ENCODE data around the gene SMCO1. TPM values are rescaled to one million over a fixed set of nuclear protein-coding genes. Genes with fewer than 3 reads are reported as not detected.

The SMCO1 gene
- total RNA-seq, 3 donors from 2014 or later, result not detected

DNA sequence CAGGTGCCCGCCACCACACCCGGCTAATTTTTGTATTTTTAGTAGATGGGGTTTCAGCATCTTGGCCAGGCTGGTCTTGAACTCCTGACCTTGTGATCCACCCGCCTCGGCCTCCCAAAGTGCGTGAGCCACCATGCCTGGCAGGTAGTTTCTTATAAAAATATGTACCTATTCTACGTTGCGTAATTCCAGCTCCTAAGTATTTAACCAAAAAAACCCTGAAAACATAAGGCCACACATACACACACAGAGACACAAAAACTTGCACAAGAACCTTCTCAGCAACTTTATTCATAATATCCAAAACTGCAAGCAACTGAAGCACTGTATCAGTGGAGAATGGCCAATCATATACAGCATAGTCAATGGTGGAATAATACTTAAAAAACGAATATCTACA lies 16.8 kb downstream of the SMCO1 start:
- TF ChIP-seq, protein P1, sequence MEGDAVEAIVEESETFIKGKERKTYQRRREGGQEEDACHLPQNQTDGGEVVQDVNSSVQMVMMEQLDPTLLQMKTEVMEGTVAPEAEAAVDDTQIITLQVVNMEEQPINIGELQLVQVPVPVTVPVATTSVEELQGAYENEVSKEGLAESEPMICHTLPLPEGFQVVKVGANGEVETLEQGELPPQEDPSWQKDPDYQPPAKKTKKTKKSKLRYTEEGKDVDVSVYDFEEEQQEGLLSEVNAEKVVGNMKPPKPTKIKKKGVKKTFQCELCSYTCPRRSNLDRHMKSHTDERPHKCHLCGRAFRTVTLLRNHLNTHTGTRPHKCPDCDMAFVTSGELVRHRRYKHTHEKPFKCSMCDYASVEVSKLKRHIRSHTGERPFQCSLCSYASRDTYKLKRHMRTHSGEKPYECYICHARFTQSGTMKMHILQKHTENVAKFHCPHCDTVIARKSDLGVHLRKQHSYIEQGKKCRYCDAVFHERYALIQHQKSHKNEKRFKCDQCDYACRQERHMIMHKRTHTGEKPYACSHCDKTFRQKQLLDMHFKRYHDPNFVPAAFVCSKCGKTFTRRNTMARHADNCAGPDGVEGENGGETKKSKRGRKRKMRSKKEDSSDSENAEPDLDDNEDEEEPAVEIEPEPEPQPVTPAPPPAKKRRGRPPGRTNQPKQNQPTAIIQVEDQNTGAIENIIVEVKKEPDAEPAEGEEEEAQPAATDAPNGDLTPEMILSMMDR (IDR thresholded peaks at IDR 0.05), result no peak
- H3K9me3 ChIP-seq, result no peaks in the 10 kb centered on the region
- intact Hi-C loops (cut with DNase I, micrococcal nuclease), result no loop called here

DNA sequence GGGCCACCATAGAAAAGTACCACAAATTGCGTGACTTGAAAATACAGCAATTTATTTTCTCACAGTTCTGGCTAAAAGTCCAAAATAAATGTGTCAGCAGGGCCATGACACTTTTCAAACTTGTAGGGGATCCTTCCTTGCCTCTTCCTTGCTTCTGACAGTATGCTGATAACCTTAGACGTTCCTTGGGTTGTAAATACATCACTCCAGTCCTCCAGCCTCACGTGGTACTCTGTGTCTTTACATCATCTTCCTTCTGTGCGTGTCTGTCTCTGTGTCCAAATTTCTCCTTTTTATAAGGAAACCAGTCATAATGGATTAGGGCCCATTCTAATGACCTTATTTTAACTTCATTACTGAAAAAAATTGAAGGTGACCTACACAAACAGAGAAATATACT lies 19.0 kb downstream of the SMCO1 start:
- H3K9me3 ChIP-seq, result no peaks in the 10 kb centered on the region
- H3K36me3 ChIP-seq (ENCODE audit: low read depth), result no peaks in the 10 kb centered on the region
- TF ChIP-seq, protein P1 (IDR thresholded peaks at IDR 0.05), result no peak
- DNase-seq (no peak), ATAC-seq (no peak)
- H3K4me3 ChIP-seq, result no peak overlapping the region
- intact Hi-C loops (cut with DNase I, micrococcal nuclease), result no loop called here
- H3K4me1 ChIP-seq (ENCODE audit: low read depth), result peaks cover 9% of the 10 kb centered on the region

More for the DNA sequence above, 16.8 kb downstream of the SMCO1 start:
- no peak for ATAC-seq
- Histone ChIP-seq H3K36me3 (ENCODE audit: low read depth) (no peaks in the 10 kb centered on the region), H3K4me3 (no peak overlapping the region), H3K4me1 (ENCODE audit: low read depth) (peaks cover 9% of the 10 kb centered on the region)
- no peak for DNase-seq

DNA sequence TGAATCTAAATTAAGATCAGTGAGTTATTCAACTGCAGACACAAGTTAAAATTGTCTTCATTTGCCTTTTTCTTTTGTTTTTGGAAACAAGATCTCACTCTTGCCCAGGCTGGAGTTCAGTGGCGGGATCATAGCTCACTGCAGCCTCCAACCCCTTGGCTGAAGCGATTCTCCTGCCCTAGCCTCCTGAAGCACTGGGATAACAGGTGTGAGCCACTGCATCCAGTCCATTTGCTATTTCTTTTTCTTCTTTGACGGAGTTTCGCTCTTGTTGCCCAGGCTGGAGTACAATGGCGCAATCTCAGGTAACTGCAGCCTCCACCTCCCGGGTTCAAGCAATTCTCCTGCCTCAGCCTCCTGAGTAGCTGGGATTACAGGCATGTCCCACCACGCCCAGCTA lies 21.9 kb downstream of the SMCO1 start:
- Histone ChIP-seq H3K4me3 (no peak overlapping the region), H3K9me3 (no peaks in the 10 kb centered on the region), H3K4me1 (ENCODE audit: low read depth) (no peaks in the 10 kb centered on the region), H3K36me3 (ENCODE audit: low read depth) (no peaks in the 10 kb centered on the region)
- ATAC-seq (no peak), DNase-seq (no peak)
- TF ChIP-seq, protein P1 (IDR thresholded peaks at IDR 0.05), result no peak
- intact Hi-C loops (cut with DNase I, micrococcal nuclease), result no loop called here

DNA sequence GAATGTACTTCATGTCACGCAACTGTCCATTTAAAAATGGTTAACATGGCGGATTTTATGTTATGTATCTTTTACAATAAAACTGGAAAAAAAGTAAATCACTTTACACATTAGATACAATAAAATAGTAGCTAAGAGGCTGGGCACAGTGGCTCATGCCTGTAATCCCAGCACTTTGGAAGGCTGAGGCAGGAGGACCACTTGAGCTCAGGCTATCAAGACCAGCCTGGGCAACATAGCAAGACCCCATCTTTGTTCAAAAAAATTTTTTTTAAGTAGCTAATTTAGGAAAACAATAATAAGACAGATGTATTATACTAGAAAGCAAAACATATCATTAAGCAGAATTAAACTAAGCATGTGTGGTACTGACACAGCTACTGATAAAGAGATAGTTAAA lies 23.1 kb downstream of the SMCO1 start:
- no peak overlapping the region for H3K4me3 ChIP-seq
- intact Hi-C loops (cut with DNase I, micrococcal nuclease), result no loop called here
- no peaks in the 10 kb centered on the region for H3K4me1 ChIP-seq (ENCODE audit: low read depth)
- no peaks in the 10 kb centered on the region for H3K36me3 ChIP-seq (ENCODE audit: low read depth)
- H3K9me3 ChIP-seq, result no peaks in the 10 kb centered on the region
- DNase-seq, result no peak
- TF ChIP-seq, protein P1 (IDR thresholded peaks at IDR 0.05), result no peak
- ATAC-seq, result no peak

DNA sequence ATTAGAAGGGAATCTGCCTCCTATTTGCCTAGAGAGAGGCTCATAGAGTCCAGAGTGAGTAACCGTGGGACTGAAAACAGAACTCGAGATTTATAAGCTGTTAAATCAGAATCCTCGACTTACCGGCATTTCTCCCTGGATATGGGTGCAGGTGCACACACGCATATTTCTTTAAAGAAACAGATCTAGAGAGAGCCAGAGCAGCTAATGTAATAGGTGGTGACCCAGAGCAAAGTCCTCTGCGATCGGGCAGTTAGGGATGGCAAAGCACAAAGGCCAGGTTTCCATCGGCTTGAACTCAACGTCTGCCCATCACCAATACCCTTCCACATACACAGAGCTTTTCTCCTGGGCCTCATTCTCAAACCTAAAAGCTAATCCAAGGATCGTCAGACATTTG lies 25.4 kb downstream of the SMCO1 start:
- Histone ChIP-seq H3K36me3 (ENCODE audit: low read depth) (no peaks in the 10 kb centered on the region), H3K9me3 (no peaks in the 10 kb centered on the region), H3K4me1 (ENCODE audit: low read depth) (no peaks in the 10 kb centered on the region), H3K4me3 (no peak overlapping the region)
- TF ChIP-seq, protein P1 (IDR thresholded peaks at IDR 0.05), result no peak
- DNase-seq (no peak), ATAC-seq (no peak)
- intact Hi-C loops (cut with DNase I, micrococcal nuclease), result no loop called here

DNA sequence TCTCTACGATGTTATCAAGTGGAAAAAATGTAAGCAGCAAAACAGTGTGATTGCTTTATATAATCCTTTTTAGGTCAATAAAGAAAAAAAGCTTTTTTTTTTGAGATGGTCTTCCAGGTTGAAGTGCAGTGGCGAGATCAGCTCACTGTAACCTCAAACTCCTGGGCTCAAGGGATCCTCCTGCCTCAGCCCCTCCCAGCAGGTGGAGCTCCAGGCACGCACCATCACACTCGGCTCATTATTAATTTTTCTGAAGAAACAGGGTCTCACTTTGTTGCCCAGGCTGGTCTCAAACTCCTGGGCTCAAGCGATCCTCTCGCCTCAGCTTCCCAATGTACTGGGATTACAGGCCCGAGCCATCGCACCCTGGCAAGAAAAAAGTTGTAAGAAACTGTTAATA lies 28.9 kb downstream of the SMCO1 start:
- no peaks in the 10 kb centered on the region for H3K4me1 ChIP-seq (ENCODE audit: low read depth)
- no peaks in the 10 kb centered on the region for H3K36me3 ChIP-seq (ENCODE audit: low read depth)
- no peaks in the 10 kb centered on the region for H3K9me3 ChIP-seq
- TF ChIP-seq, protein P1 (IDR thresholded peaks at IDR 0.05), result no peak
- ATAC-seq (no peak), DNase-seq (peak in 1 of 3 donors; percentile 24)
- no peak overlapping the region for H3K4me3 ChIP-seq
- intact Hi-C loops (cut with DNase I, micrococcal nuclease), result no loop called here

All from mucosa of descending colon (tissue), 3 donors.